Lower leg skin (tissue), 4 donors: ENCODE results near the gene FAM236B. TPM values are rescaled to one million over a fixed set of nuclear protein-coding genes. Genes with fewer than 3 reads are reported as not detected.
"Not testable (repeated sequence)": the region's sequence is repeated elsewhere in the genome, so short reads cannot be mapped to it uniquely, and the experiment has no call there.

Experiments used
- DNase-seq, 2 donors: peaks; one replicate each; pipeline ENCODE4 v3.0.0-alpha.2; 2019; ENCODE audit warnings: low spot score in 2 of 2
- H3K4me3 ChIP-seq: fragments of 200-600 bp; sonication (generic); 2 replicates; pipeline ENCODE4 v1.5.1; 2017; ENCODE audit warnings: mild to moderate bottlenecking, low read depth; ENCODE audit not compliant: poor library complexity, severe bottlenecking
- POLR2A ChIP-seq, 2 donors: fragments of 450-650 bp; IDR thresholded peaks; one replicate each; pipeline ENCODE4 v1.6.1; 2016 to 2017; ENCODE audit warnings: antibody characterized with exemption in 2 of 2, mild to moderate bottlenecking in 1 of 2, moderate library complexity in 1 of 2
- whole genome bisulfite sequencing, 2 donors: methylation state at CpG; one replicate each; pipeline ENCODE4 v1.1.5; 2018; 5-methylcytosine and 5-hydroxymethylcytosine counted together
- intact Hi-C: fragments of 100-400 bp; cut with DNase I; formaldehyde crosslinking; loops from one replicate; pipeline ENCODE4 v1.15.0; 2023; ENCODE audit warnings: low total_unique reads
- total RNA-seq, 4 donors: library from RNA; depleted of rRNA; stranded (reverse); fragments of >200 nt; gene quantifications; one replicate each; pipeline ENCODE4 v1.1.0, GENCODE V29; 2016
- TF ChIP-seq, protein P1 (sequence below), 3 donors: fragments of 450-650 bp; IDR thresholded peaks; one replicate each; pipeline ENCODE4 v1.5.1; 2016; ENCODE audit warnings: antibody characterized with exemption in 3 of 3, mild to moderate bottlenecking in 3 of 3, moderate library complexity in 2 of 3

The FAM236B gene
- total RNA-seq, 4 donors from 2014 or later = not detected

GRCh38 chrX:72735561-72735960 lies 46.9 kb downstream of the FAM236B start:
- intact Hi-C loops = no loop called here
- DNase-seq = no peak
- H3K4me3 ChIP-seq = no peak overlapping the region
- no peak for TF ChIP-seq POLR2A (IDR thresholded peaks at IDR 0.05)
- TF ChIP-seq, protein P1, sequence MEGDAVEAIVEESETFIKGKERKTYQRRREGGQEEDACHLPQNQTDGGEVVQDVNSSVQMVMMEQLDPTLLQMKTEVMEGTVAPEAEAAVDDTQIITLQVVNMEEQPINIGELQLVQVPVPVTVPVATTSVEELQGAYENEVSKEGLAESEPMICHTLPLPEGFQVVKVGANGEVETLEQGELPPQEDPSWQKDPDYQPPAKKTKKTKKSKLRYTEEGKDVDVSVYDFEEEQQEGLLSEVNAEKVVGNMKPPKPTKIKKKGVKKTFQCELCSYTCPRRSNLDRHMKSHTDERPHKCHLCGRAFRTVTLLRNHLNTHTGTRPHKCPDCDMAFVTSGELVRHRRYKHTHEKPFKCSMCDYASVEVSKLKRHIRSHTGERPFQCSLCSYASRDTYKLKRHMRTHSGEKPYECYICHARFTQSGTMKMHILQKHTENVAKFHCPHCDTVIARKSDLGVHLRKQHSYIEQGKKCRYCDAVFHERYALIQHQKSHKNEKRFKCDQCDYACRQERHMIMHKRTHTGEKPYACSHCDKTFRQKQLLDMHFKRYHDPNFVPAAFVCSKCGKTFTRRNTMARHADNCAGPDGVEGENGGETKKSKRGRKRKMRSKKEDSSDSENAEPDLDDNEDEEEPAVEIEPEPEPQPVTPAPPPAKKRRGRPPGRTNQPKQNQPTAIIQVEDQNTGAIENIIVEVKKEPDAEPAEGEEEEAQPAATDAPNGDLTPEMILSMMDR (IDR thresholded peaks at IDR 0.05) = no peak
- 50 to 83% methylated on average over 1 of the region's 1 CpG for WGBS, 2 donors

- H3K4me3 ChIP-seq, DNase-seq, intact Hi-C loops: not testable (repeated sequence)
- WGBS, 2 donors = 44 to 58% methylated on average over 6 to 8 of the region's 8 CpGs
These were observed 48.8 kb downstream of the FAM236B start for GRCh38 chrX:72733636-72734035.

Other genes with a start within 250 kb of the FAM236B start
- 10 to 100 TPM; 13.8 to 19.3 (median 18.2) TPM for gene HDAC8, start 209.8 kb downstream of the FAM236B start, total RNA-seq
- 1 to 10 TPM in 3 of 4 donors, under 1 TPM in 1; 0.76 to 4.0 (median 2.5) TPM for gene PHKA1, start 68.4 kb downstream of the FAM236B start, total RNA-seq
- gene DMRTC1B, start 5.8 kb downstream of the FAM236B start, total RNA-seq = under 1 TPM in 1 of 4 donors, not detected in 3; 0.34 TPM
- not detected for gene FAM236D, start 25.6 kb upstream of the FAM236B start, total RNA-seq
- gene FAM236C, start 130.0 kb upstream of the FAM236B start, total RNA-seq = not detected
- not detected for gene FAM236A, start 155.5 kb upstream of the FAM236B start, total RNA-seq
- gene DMRTC1, start 161.2 kb upstream of the FAM236B start, total RNA-seq = not detected
- not detected for gene PABPC1L2B, start 220.3 kb upstream of the FAM236B start, total RNA-seq